Osteocyte (in vitro differentiated cells): ENCODE measurements around the gene CXXC1. TPM values are rescaled to one million over a fixed set of nuclear protein-coding genes. Genes with fewer than 3 reads are reported as not detected.
A peak's percentile ranks its signal among the peaks of the same experiment; 100 is the strongest.

Experiments
- DNase-seq: peaks from one replicate; pipeline ENCODE4 v3.0.0; 2021; ENCODE audit warnings: mixed read lengths; ENCODE audit not compliant: unreplicated experiment; ENCODE audit errors: extremely low spot score
- H3K27ac Mint-ChIP-seq: one replicate; pipeline ENCODE4 v1.8.0; 2021; ENCODE audit warnings: mild to moderate bottlenecking, mixed read lengths; ENCODE audit not compliant: unreplicated experiment
- H3K27me3 Mint-ChIP-seq: one replicate; pipeline ENCODE4 v1.8.0; 2021; ENCODE audit warnings: mixed read lengths; ENCODE audit not compliant: unreplicated experiment
- H3K36me3 Mint-ChIP-seq: one replicate; pipeline ENCODE4 v1.8.0; 2021; ENCODE audit warnings: mixed read lengths; ENCODE audit not compliant: unreplicated experiment
- H3K4me1 Mint-ChIP-seq: one replicate; pipeline ENCODE4 v1.8.0; 2021; ENCODE audit warnings: mixed read lengths; ENCODE audit not compliant: unreplicated experiment
- H3K4me3 Mint-ChIP-seq: one replicate; pipeline ENCODE4 v1.8.0; 2021; ENCODE audit warnings: mild to moderate bottlenecking, moderate library complexity, mixed read lengths; ENCODE audit not compliant: unreplicated experiment
- H3K9me3 Mint-ChIP-seq: one replicate; pipeline ENCODE4 v1.8.0; 2021; ENCODE audit warnings: mixed read lengths; ENCODE audit not compliant: unreplicated experiment
- total RNA-seq: library from RNA; stranded (reverse); gene quantifications from 2 replicates; pipeline ENCODE4 v1.2.1, GENCODE V29; 2021
- TF ChIP-seq, protein P1 (sequence below): fragments of 200-600 bp; sonication (generic); IDR thresholded peaks from 2 replicates; pipeline ENCODE4 v1.5.0; 2021; ENCODE audit warnings: antibody characterized with exemption, mild to moderate bottlenecking, moderate library complexity

Gene CXXC1
- total RNA-seq, 1 donor from 2014 or later: 82.2 TPM

DNA sequence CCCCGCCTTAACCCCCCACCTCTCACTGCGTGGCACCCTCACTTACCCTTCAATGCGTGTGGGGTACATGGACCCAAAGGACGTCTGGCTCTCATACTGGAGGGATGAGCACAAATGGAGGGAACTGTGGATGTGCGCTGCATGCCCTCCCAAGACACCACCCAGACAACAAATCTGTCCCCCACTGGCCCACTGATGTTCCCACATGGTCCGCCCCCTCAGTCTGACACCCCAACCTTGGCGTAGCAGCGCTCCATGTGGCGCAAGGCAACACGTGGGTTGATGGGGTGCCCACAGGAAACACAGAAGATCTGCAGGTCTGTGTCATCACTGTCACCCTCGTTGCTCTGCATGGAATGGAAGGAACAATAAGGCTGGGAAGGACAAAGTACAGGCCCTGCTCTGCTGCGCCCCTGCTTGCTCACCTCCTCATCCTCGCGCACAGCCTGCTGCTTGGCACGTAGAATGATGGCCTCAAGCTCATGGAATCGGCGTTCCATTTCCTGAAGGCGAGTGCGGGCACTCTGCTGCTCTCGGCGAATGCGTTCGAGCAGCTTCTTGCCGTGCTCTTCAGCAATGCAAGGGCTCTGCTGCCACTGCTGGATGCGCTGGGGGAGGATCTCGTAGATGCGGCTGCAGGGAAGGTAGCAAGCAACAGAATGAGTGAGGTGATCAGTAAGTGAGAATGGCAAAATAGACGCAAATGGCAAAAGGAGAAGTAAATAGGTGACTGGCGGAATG, 3.9 kb downstream of the CXXC1 start:
- Mint-ChIP-seq H3K9me3 (no peaks in the 10 kb centered on the region), H3K4me3 (peak overlapping the region; percentile 48), H3K36me3 (peaks cover 22% of the 10 kb centered on the region), H3K4me1 (peaks cover 42% of the 10 kb centered on the region), H3K27ac (no peak overlapping the region), H3K27me3 (no peaks in the 10 kb centered on the region)
- no peak for DNase-seq
- TF ChIP-seq, protein P1, sequence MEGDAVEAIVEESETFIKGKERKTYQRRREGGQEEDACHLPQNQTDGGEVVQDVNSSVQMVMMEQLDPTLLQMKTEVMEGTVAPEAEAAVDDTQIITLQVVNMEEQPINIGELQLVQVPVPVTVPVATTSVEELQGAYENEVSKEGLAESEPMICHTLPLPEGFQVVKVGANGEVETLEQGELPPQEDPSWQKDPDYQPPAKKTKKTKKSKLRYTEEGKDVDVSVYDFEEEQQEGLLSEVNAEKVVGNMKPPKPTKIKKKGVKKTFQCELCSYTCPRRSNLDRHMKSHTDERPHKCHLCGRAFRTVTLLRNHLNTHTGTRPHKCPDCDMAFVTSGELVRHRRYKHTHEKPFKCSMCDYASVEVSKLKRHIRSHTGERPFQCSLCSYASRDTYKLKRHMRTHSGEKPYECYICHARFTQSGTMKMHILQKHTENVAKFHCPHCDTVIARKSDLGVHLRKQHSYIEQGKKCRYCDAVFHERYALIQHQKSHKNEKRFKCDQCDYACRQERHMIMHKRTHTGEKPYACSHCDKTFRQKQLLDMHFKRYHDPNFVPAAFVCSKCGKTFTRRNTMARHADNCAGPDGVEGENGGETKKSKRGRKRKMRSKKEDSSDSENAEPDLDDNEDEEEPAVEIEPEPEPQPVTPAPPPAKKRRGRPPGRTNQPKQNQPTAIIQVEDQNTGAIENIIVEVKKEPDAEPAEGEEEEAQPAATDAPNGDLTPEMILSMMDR: no peak

DNA sequence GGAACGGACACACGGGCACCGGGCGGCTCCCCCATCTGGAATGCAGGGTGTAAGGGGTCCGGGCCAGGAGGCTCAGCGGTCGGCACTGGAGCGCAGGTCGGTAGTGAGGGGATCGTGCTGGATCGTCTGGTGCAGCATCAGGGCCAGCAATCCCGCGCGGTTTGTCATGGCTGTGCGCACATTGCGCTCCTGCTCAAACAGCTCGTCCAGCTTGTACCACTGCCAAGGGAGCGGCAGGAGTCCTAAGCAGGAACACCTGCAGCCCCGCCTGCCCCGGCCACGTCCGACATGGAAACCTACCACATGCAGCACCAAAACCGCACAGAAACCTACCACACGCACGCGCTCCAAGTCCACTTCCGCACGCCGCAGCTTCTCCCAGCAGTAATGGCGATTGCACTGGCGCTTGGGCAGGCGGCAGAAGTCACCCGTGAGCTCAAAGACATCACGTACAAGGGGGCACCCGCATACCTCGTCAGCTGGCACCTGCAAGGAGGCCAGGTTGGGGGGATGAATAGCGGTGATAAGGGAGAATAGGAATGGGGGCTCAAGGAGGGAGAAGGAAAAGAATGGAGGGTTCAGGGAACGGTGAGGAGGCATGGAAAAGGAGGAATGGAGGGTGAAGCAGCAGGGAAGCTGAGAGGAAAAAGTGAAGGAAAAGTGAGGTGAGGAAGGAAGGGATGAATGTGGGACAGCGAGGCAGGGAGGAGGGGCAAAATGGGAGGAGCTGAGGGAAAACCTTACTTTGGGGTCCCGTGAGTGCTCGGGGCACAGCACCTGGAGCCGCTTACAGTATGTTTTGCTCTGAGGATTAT, 4.8 kb downstream of the CXXC1 start:
- peaks cover 42% of the 10 kb centered on the region for H3K4me1 Mint-ChIP-seq
- H3K27me3 Mint-ChIP-seq: no peaks in the 10 kb centered on the region
- peaks cover 23% of the 10 kb centered on the region for H3K36me3 Mint-ChIP-seq
- TF ChIP-seq, protein P1: no peak
- no peaks in the 10 kb centered on the region for H3K9me3 Mint-ChIP-seq
- DNase-seq: no peak
- peak overlapping the region; percentile 95 for H3K4me3 Mint-ChIP-seq
- peak overlapping the region; percentile 94 for H3K27ac Mint-ChIP-seq

DNA sequence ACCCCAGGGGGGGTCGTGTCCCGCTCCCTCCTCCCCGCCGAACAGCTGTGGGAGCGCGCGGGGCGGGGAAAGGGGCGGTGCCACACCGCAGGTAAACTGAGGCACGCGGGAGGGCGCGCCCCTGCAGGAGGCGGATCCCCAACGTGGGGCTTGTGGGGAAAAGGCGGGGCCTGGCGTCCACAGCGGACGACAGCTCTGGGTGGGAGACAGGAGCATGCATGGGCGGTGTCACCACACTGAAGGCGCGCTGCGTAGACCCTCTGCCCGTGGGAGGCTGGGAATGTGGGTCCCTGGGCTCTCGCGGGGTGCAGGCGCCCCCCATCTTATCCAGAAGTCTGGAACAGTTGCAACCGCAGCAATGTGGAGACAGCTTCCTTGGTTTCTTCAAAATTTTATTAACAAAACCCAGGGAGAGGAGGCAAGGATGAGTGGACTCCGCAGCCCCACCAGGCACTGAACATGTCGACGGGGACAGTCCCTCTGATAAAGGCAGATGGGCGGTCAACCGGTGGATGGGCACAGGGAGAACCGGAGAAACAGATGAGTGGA, 5.4 kb downstream of the CXXC1 start:
- peaks cover 39% of the 10 kb centered on the region for H3K4me1 Mint-ChIP-seq
- TF ChIP-seq, protein P1: no peak
- peak overlapping the region; percentile 94 for H3K27ac Mint-ChIP-seq
- H3K27me3 Mint-ChIP-seq: no peaks in the 10 kb centered on the region
- no peak for DNase-seq
- peak overlapping the region; percentile 95 for H3K4me3 Mint-ChIP-seq
- peaks cover 23% of the 10 kb centered on the region for H3K36me3 Mint-ChIP-seq
- no peaks in the 10 kb centered on the region for H3K9me3 Mint-ChIP-seq

DNA sequence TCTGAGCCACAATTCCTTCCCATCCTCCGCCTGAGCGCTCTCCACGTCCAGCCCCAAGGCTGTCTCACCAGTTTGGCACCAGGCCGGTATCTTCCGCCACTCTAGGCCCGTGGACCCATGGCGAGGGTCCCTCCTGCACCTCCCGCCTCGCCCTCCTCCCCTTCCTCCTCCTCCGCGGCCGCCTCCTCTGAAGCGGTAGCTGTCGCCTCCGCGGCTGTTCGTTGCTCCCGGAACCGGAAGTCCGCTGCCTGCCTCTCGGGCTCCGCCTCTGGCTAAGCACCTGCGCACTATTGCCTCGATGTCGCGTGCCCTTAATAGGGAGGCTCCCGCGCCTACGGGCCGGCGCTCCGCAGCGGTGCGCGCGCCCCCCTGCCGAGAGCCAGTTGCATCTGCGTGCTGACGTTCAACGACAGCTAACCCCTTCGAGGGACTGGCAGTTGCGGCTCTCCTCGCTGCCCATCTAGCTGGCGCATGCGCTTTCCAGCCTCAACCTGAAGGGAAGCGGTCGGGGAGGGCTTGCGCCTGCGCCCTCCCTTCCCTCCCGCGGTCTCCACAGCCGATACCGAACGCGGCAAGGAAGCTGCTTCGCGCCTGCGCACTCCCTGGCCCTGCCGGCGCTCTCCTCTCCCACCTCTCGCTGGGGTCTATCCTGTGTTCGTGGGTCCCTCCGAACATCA, 6.1 kb downstream of the CXXC1 start, which contains the start of gene MBD1:
MBD1 (minus strand) TSS at position 229 of the 677 bp plus-strand sequence. CDS start 1,531 bp downstream, outside the sequence.
- peak; percentile 100 for DNase-seq
- H3K36me3 Mint-ChIP-seq: peaks cover 30% of the 10 kb centered on the region
- peaks cover 32% of the 10 kb centered on the region for H3K4me1 Mint-ChIP-seq
- no peaks in the 10 kb centered on the region for H3K27me3 Mint-ChIP-seq
- H3K9me3 Mint-ChIP-seq: no peaks in the 10 kb centered on the region
- H3K27ac Mint-ChIP-seq: peak within 1 kb of the TSS; percentile 94
- TF ChIP-seq, protein P1: peak; percentile 16
- peak within 1 kb of the TSS; percentile 95 for H3K4me3 Mint-ChIP-seq
